ENCODE results near the gene CEP250.

DNA sequence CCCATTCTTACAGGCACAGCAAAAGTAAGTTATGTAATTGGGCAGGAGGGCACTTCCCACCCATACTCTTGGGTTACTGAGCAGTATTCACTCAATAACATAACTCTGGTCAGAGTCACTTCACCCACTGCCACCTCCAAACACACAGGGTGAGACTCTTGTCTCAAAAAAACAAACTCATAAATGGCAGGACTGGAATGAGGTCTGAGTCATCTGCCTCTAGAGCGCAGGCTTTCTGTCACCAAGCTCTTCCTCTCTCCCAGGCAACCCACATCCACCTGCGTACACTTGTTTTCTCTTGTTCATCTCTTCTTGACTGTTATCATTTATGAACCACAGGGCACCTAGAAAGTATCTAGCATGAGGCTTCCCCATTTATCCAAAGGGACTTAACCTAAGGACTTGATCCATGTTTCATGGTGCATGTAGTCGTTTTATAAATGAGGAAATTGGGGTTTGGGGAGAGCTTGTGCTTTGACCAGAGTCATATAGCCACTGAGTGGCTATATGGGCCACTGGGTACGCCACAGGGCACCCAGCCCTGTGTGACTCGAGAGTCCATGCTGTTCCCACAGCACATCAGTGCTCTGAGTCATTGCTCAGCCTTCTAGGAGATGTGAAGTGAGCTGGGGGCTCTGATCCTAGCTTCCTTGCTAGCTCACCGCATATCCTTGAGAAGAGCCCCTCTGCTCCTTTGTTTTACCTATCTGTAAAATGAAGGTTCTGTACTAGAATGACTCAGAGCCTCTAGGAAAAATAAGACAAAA lies 51.7 kb downstream of the CEP250 start:
- TF ChIP-seq POLR2A (IDR thresholded peaks at IDR 0.05; ENCODE audit: low read depth, low read length) (no peak), POLR2AphosphoS5 (IDR thresholded peaks at IDR 0.05; ENCODE audit: low read depth, low read length) (no peak)
